Caco-2 (cell line): ENCODE data around the gene ENPP4. TPM values are rescaled to one million over a fixed set of nuclear protein-coding genes. Genes with fewer than 3 reads are reported as not detected.
"Not testable (repeated sequence)": the region's sequence is repeated elsewhere in the genome, so short reads cannot be mapped to it uniquely, and the experiment has no call there.

Experiments used
- BruUV-seq: library from RNA; stranded (reverse); fragments of 400-500 nt; replicated peaks from 2 replicates; lab custom pipeline; 2021; lab: Mats Ljungman, UMichigan
- CTCF ChIA-PET: fragments of 300-600 bp; sonication (Branson Sonifier 250); formaldehyde crosslinking; loops from one replicate; lab custom pipeline; 2022; ENCODE audit warnings: antibody characterized with exemption; lab: Charles Lee
- POLR2A ChIA-PET: fragments of 300-600 bp; sonication (Branson Sonifier 250); formaldehyde crosslinking; loops from one replicate; lab custom pipeline; 2022; ENCODE audit warnings: antibody characterized with exemption; lab: Charles Lee
- DNase-seq, 2 experiments: peaks; one replicate each; pipeline versions ENCODE4 v3.0.0 to v3.0.0-alpha.2; 2020 to 2022
- H3K27me3 ChIP-seq: replicated peaks from 2 replicates; pipeline ENCODE4 v1.6.0; 2011; ENCODE audit warnings: low read length; ENCODE audit not compliant: control insufficient read depth, insufficient read depth
- H3K36me3 ChIP-seq: 2 replicates; pipeline ENCODE4 v1.5.1; 2011; ENCODE audit warnings: low read length; ENCODE audit not compliant: control insufficient read depth, insufficient read depth
- H3K4me1 ChIP-seq: fragments of 250-450 bp; sonication (Bioruptor Pico); 2 replicates; pipeline ENCODE4 v1.5.1; 2020; ENCODE audit warnings: mild to moderate bottlenecking
- H3K4me3 ChIP-seq: 2 replicates; pipeline ENCODE4 v1.5.1; 2011; ENCODE audit warnings: low read depth, mild to moderate bottlenecking, control low read depth, low read length
- H3K9me3 ChIP-seq: fragments of 250-450 bp; sonication (Bioruptor Pico); 2 replicates; pipeline ENCODE4 v1.5.1; 2020; ENCODE audit warnings: mild to moderate bottlenecking, moderate library complexity
- H3K27ac Mint-ChIP-seq: one replicate; pipeline ENCODE4 v1.8.0; 2022; ENCODE audit warnings: mixed read lengths; ENCODE audit not compliant: unreplicated experiment
- H3K27me3 Mint-ChIP-seq: one replicate; pipeline ENCODE4 v1.8.0; 2022; ENCODE audit warnings: mixed read lengths; ENCODE audit not compliant: insufficient read depth, unreplicated experiment
- H3K36me3 Mint-ChIP-seq: one replicate; pipeline ENCODE4 v1.8.0; 2022; ENCODE audit warnings: mild to moderate bottlenecking, mixed read lengths; ENCODE audit not compliant: insufficient read depth, unreplicated experiment
- H3K4me1 Mint-ChIP-seq: one replicate; pipeline ENCODE4 v1.8.0; 2022; ENCODE audit warnings: low read depth, mixed read lengths; ENCODE audit not compliant: unreplicated experiment
- H3K4me3 Mint-ChIP-seq: one replicate; pipeline ENCODE4 v1.8.0; 2022; ENCODE audit warnings: mild to moderate bottlenecking, moderate library complexity, mixed read lengths; ENCODE audit not compliant: unreplicated experiment
- H3K9me3 Mint-ChIP-seq: one replicate; pipeline ENCODE4 v1.8.0; 2022; ENCODE audit warnings: mixed read lengths; ENCODE audit not compliant: unreplicated experiment
- intact Hi-C: fragments of 100-400 bp; cut with micrococcal nuclease; formaldehyde crosslinking; loops from one replicate; pipeline ENCODE4 v1.10.0; 2022; ENCODE audit not compliant: unreplicated experiment
- total RNA-seq: library from RNA; stranded (reverse); gene quantifications from 2 replicates; pipeline ENCODE4 v1.2.3, GENCODE V29; 2022
- TF ChIP-seq, protein P1 (sequence below), 2 experiments: fragments of 200-600 bp in 1 of 2; IDR thresholded peaks; 1 replicate in 1 of 2; 2 replicates in 1 of 2; pipeline versions ENCODE4 v1.5.1 to v1.8.0; 2011 to 2022; ENCODE audit warnings: antibody characterized with exemption in 1 of 2, control low read depth in 1 of 2, inconsistent platforms in 1 of 2, low read depth in 1 of 2, low read length in 1 of 2, mild to moderate bottlenecking in 1 of 2, moderate library complexity in 1 of 2; ENCODE audit not compliant: insufficient read depth in 1 of 2, severe bottlenecking in 1 of 2, unreplicated experiment in 1 of 2

ENPP4 gene
- total RNA-seq, 1 experiment from 2014 or later = 2.7 TPM

DNA sequence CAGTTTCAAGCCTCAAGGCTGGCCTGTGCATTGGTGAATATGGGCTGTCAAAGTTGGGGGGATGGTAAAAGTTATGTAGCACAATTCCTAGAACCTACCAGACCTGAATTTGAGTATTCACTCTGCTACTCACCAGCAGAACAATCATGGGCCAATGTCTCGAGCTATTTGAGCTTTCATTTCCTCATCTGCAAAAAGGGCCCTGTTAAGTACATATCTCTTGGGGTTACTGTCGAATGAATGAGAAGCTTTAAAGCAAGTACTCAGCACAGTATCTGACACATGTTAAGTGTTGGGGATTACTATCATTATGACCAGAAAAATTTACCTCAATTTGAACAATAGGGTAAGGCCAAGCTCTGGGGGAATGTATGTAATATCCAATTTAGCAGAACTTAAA is 13.5 kb upstream of the ENPP4 start:
- CTCF ChIA-PET = no interaction called here
- Histone ChIP-seq H3K27me3 (no peaks in the 10 kb centered on the region), H3K4me3 (no peak overlapping the region), H3K4me1 (no peaks in the 10 kb centered on the region), H3K9me3 (no peaks in the 10 kb centered on the region), H3K36me3 (no peaks in the 10 kb centered on the region)
- BruUV-seq = no TSS peak
- Mint-ChIP-seq H3K9me3 (peaks cover 11% of the 10 kb centered on the region), H3K27me3 (peaks cover 3% of the 10 kb centered on the region), H3K36me3 (no peaks in the 10 kb centered on the region), H3K4me1 (no peaks in the 10 kb centered on the region), H3K27ac (no peak overlapping the region), H3K4me3 (no peak overlapping the region)
- TF ChIP-seq, protein P1, sequence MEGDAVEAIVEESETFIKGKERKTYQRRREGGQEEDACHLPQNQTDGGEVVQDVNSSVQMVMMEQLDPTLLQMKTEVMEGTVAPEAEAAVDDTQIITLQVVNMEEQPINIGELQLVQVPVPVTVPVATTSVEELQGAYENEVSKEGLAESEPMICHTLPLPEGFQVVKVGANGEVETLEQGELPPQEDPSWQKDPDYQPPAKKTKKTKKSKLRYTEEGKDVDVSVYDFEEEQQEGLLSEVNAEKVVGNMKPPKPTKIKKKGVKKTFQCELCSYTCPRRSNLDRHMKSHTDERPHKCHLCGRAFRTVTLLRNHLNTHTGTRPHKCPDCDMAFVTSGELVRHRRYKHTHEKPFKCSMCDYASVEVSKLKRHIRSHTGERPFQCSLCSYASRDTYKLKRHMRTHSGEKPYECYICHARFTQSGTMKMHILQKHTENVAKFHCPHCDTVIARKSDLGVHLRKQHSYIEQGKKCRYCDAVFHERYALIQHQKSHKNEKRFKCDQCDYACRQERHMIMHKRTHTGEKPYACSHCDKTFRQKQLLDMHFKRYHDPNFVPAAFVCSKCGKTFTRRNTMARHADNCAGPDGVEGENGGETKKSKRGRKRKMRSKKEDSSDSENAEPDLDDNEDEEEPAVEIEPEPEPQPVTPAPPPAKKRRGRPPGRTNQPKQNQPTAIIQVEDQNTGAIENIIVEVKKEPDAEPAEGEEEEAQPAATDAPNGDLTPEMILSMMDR (IDR thresholded peaks at IDR 0.05; ENCODE audit: insufficient read depth in 1 of 2, low read depth in 1 of 2, low read length in 1 of 2, severe bottlenecking in 1 of 2, unreplicated experiment in 1 of 2) = no peak
- no peak for DNase-seq
- intact Hi-C loops = no loop called here
- POLR2A ChIA-PET = no interaction called here

DNA sequence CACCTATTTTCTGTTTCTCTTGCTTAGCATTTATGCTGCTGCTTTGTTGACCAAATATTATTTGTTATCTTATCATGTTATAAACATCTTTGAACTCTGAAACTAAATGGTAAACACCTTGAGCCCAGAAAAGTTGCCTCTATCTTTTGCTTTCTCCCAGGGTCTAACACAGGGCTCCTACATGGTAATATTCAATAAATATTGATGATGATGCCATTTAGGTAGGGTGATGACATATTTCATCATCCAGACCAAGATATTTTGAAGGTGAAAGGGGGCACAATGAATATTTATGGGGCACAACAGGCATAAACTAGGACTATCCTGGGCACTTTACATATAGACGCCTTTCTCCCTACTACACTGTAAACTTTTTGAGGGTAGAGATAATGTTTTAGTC is 11.6 kb upstream of the ENPP4 start:
- POLR2A ChIA-PET = no interaction called here
- Histone ChIP-seq H3K27me3 (no peaks in the 10 kb centered on the region), H3K36me3 (no peaks in the 10 kb centered on the region), H3K4me1 (no peaks in the 10 kb centered on the region), H3K9me3 (no peaks in the 10 kb centered on the region), H3K4me3 (no peak overlapping the region)
- TF ChIP-seq, protein P1 (IDR thresholded peaks at IDR 0.05; ENCODE audit: insufficient read depth in 1 of 2, low read depth in 1 of 2, low read length in 1 of 2, severe bottlenecking in 1 of 2, unreplicated experiment in 1 of 2) = no peak
- Mint-ChIP-seq H3K4me3 (no peak overlapping the region), H3K27me3 (peaks cover 3% of the 10 kb centered on the region), H3K4me1 (no peaks in the 10 kb centered on the region), H3K9me3 (peaks cover 20% of the 10 kb centered on the region), H3K36me3 (no peaks in the 10 kb centered on the region), H3K27ac (no peak overlapping the region)
- intact Hi-C loops = no loop called here
- no peak for DNase-seq
- BruUV-seq = no TSS peak
- CTCF ChIA-PET = no interaction called here

DNA sequence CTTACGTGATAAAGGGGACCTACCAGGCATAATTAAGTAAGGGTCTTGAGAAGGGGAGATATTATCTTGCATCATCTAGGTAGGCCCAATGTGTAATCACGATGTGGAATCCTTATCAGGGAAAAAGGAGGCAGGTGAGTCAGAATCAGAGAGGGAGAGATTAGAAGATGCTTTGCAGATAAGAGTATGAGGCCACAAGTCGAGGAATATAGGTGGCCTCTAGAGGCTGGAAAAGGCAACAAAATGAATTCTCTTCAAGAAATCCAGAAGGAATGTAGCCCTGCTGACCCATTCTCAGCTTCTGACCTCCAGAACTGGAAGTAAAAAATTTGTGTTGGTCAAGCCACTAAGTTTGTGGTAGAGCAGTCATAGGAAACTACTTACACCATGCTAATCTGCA is 11.0 kb upstream of the ENPP4 start:
- Histone ChIP-seq H3K27me3 (no peaks in the 10 kb centered on the region), H3K36me3 (no peaks in the 10 kb centered on the region), H3K4me1 (no peaks in the 10 kb centered on the region), H3K4me3 (no peak overlapping the region), H3K9me3 (no peaks in the 10 kb centered on the region)
- no TSS peak for BruUV-seq
- peaks cover 20% of the 10 kb centered on the region for H3K9me3 Mint-ChIP-seq
- no peak overlapping the region for H3K4me3 Mint-ChIP-seq
- H3K36me3 Mint-ChIP-seq = no peaks in the 10 kb centered on the region
- TF ChIP-seq, protein P1 (IDR thresholded peaks at IDR 0.05; ENCODE audit: insufficient read depth in 1 of 2, low read depth in 1 of 2, low read length in 1 of 2, severe bottlenecking in 1 of 2, unreplicated experiment in 1 of 2) = no peak
- no peaks in the 10 kb centered on the region for H3K4me1 Mint-ChIP-seq
- no peak overlapping the region for H3K27ac Mint-ChIP-seq
- peaks cover 3% of the 10 kb centered on the region for H3K27me3 Mint-ChIP-seq
- ChIA-PET POLR2A (no interaction called here), CTCF (no interaction called here)
- intact Hi-C loops = no loop called here
- DNase-seq = no peak

DNA sequence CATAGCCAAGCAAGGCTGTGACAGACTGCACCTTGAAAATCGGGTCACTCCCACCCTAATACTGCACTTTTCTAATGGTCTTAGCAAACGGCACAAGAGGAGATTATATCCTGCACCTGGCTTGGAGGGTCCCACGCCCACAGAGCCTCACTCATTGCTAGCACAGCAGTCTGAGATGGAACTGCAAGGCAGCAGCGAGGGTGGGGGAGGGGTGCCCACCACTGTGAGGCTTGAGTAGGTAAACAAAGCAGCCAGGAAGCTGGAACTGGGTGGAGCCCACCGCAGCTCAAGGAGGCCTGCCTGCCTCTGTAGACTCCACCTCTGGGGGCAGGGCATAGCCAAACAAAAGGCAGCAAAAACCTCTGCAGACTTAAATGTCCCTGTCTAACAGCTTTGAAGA is 10.1 kb upstream of the ENPP4 start:
- H3K4me3 ChIP-seq, intact Hi-C loops, H3K4me1 Mint-ChIP-seq, H3K4me3 Mint-ChIP-seq, H3K27ac Mint-ChIP-seq, H3K4me1 ChIP-seq, DNase-seq, H3K9me3 ChIP-seq, BruUV-seq, H3K36me3 Mint-ChIP-seq, H3K27me3 Mint-ChIP-seq, H3K36me3 ChIP-seq, POLR2A ChIA-PET, CTCF ChIA-PET, H3K27me3 ChIP-seq: not testable (repeated sequence)
- H3K9me3 Mint-ChIP-seq = peaks cover 20% of the 10 kb centered on the region
